Keratinocyte (primary cell): ENCODE data around the gene RAB8B. TPM values are rescaled to one million over a fixed set of nuclear protein-coding genes. Genes with fewer than 3 reads are reported as not detected.

Experiments used
- DNase-seq: peaks from one replicate; pipeline ENCODE4 v3.0.0-alpha.2; 2011; ENCODE audit warnings: low read depth, missing footprints, low spot score
- FAIRE-seq: peaks from 2 replicates; lab custom pipeline; 2011; peaks lifted over from hg19 to GRCh38; lab: Jason Lieb, UNC
- H2AFZ ChIP-seq: 2 replicates; pipeline ENCODE4 v1.6.0; 2012; ENCODE audit warnings: low read length, control low read depth, inconsistent platforms; ENCODE audit not compliant: control insufficient read depth
- H3K27ac ChIP-seq: 2 replicates; pipeline ENCODE4 v1.5.1; 2011; ENCODE audit warnings: low read length; ENCODE audit not compliant: control insufficient read depth, insufficient read depth
- H3K27me3 ChIP-seq: 3 replicates; pipeline ENCODE4 v1.6.0; 2011; ENCODE audit warnings: low read length; ENCODE audit not compliant: control insufficient read depth, insufficient read depth; ENCODE audit errors: extremely low read depth
- H3K36me3 ChIP-seq, 2 experiments: 2 replicates in 1 of 2; 3 replicates in 1 of 2; pipeline ENCODE4 v1.5.1; 2011; ENCODE audit warnings: low read length in 2 of 2, mild to moderate bottlenecking in 1 of 2; ENCODE audit not compliant: control insufficient read depth in 2 of 2, insufficient read depth in 2 of 2; ENCODE audit errors: extremely low read depth in 1 of 2
- H3K4me1 ChIP-seq: 3 replicates; pipeline ENCODE4 v1.5.1; 2011; ENCODE audit warnings: low read length; ENCODE audit not compliant: control insufficient read depth, insufficient read depth; ENCODE audit errors: extremely low read depth
- H3K4me2 ChIP-seq: 3 replicates; pipeline ENCODE4 v1.6.0; 2011; ENCODE audit warnings: low read depth, low read length; ENCODE audit not compliant: control insufficient read depth, insufficient read depth; ENCODE audit errors: extremely low read depth
- H3K4me3 ChIP-seq, 3 experiments: fragments of 200-600 bp in 1 of 3; sonication (generic) in 1 of 3; 2 replicates in 2 of 3; 3 replicates in 1 of 3; pipeline ENCODE4 v1.5.1; 2011 to 2016; ENCODE audit warnings: low read length in 3 of 3, mild to moderate bottlenecking in 3 of 3, control low read depth in 2 of 3, inconsistent platforms in 1 of 3, low read depth in 1 of 3, mixed read lengths in 1 of 3, mixed run types in 1 of 3, moderate library complexity in 1 of 3; ENCODE audit not compliant: control insufficient read depth in 2 of 3, insufficient read depth in 2 of 3; ENCODE audit errors: extremely low read depth in 1 of 3
- H3K79me2 ChIP-seq: 2 replicates; pipeline ENCODE4 v1.6.0; 2012; ENCODE audit warnings: low read length; ENCODE audit not compliant: control insufficient read depth, insufficient read depth
- H3K9ac ChIP-seq: 3 replicates; pipeline ENCODE4 v1.6.0; 2011; ENCODE audit warnings: low read length; ENCODE audit not compliant: control insufficient read depth, insufficient read depth; ENCODE audit errors: extremely low read depth
- H3K9me1 ChIP-seq: 3 replicates; pipeline ENCODE4 v1.6.0; 2011; ENCODE audit warnings: low read length; ENCODE audit not compliant: control insufficient read depth, insufficient read depth; ENCODE audit errors: extremely low read depth
- H3K9me3 ChIP-seq: 2 replicates; pipeline ENCODE4 v1.5.1; 2012; ENCODE audit warnings: low read depth, low read length; ENCODE audit not compliant: control insufficient read depth
- H4K20me1 ChIP-seq: 3 replicates; pipeline ENCODE4 v1.6.0; 2011; ENCODE audit warnings: low read length; ENCODE audit not compliant: control insufficient read depth, insufficient read depth; ENCODE audit errors: extremely low read depth
- EZH2 ChIP-seq: IDR thresholded peaks from one replicate; pipeline ENCODE4 v1.6.1; 2012; ENCODE audit warnings: inconsistent platforms, mild to moderate bottlenecking, low read length, moderate library complexity
- dilution Hi-C: fragments of 300-500 bp; cut with MboI; formaldehyde crosslinking; loops from one replicate; pipeline ENCODE4 v1.7.0; 2020; ENCODE audit warnings: low sequenced_read_pairs; ENCODE audit not compliant: extremely low pct_ligation_motif_present
- polyA plus RNA-seq, 5 experiments: library from polyadenylated mRNA; depleted of rRNA in 3 of 5; stranded (reverse) in 3 of 5; stranded (forward) in 1 of 5; unstranded in 1 of 5; fragments of >200 nt; gene quantifications; 1 replicate in 1 of 5; 2 replicates in 3 of 5; 3 replicates in 1 of 5; pipeline versions ENCODE4 v1.2.1 to v1.2.3, GENCODE V29; 2011 to 2012; ENCODE audit warnings: missing spikeins in 2 of 5, low read depth in 1 of 5, low replicate concordance in 1 of 5
- TF ChIP-seq, protein P1 (sequence below), 3 experiments: IDR thresholded peaks in 1 of 3; conservative IDR thresholded peaks in 1 of 3; optimal IDR thresholded peaks in 1 of 3; 2 replicates in 2 of 3; 3 replicates in 1 of 3; pipeline versions ENCODE3 to v1.5.1; 2011; ENCODE audit warnings: low read length in 3 of 3, mild to moderate bottlenecking in 3 of 3, moderate library complexity in 2 of 3, control low read depth in 1 of 3, inconsistent platforms in 1 of 3; ENCODE audit not compliant: insufficient read depth in 2 of 3; ENCODE audit errors: extremely low read depth in 1 of 3

The RAB8B gene
- polyA plus RNA-seq, 1 donor (not counting 4 experiments of a cell fraction or from before 2014, with no cell fraction given) = 31.2 TPM

DNA sequence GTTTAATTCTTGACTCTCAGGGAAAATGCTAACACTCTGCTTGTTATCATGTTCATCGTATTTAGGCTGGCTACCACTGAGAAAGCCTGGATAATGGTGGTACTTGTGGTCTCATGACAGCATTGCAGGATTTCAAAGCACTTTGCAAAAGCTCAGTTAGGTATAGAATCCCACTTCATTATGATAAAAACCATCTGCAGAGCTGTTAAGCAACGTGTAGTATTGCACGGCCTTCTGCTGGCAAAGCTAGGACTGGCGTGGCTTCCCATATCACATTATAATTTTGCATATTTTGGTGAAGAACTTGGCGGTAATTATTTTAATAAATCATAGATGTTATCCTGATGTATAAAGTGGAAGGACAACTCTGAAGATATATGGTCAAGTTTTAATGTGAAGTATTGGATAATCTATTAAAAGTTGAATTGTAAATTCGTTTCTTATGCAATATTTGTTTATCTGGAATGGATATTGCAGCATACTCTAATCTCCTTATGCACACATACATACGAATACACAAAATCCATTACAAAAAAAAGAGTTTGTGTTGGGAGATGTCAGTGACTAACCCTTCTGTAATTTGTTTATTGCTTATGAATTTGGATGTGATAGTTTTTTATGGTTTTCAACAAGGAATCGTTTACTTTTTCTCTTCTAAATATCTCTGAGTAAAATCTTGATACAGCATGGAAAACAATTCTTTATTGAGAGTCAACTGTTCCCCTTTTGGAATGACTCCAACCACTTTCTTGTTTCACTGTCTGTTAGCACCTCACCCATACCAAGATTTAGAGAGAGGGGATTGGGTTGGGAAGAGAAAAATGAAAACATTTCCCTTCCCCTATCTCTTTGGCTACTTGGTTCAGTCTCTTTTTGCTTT is 9.2 kb downstream of the RAB8B start:
- peaks cover 3% of the 10 kb centered on the region for H3K4me1 ChIP-seq
- TF ChIP-seq, protein P1, sequence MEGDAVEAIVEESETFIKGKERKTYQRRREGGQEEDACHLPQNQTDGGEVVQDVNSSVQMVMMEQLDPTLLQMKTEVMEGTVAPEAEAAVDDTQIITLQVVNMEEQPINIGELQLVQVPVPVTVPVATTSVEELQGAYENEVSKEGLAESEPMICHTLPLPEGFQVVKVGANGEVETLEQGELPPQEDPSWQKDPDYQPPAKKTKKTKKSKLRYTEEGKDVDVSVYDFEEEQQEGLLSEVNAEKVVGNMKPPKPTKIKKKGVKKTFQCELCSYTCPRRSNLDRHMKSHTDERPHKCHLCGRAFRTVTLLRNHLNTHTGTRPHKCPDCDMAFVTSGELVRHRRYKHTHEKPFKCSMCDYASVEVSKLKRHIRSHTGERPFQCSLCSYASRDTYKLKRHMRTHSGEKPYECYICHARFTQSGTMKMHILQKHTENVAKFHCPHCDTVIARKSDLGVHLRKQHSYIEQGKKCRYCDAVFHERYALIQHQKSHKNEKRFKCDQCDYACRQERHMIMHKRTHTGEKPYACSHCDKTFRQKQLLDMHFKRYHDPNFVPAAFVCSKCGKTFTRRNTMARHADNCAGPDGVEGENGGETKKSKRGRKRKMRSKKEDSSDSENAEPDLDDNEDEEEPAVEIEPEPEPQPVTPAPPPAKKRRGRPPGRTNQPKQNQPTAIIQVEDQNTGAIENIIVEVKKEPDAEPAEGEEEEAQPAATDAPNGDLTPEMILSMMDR (optimal IDR thresholded peaks at IDR 0.05 in 1 of 3, IDR thresholded peaks at IDR 0.05 in 1 of 3, conservative IDR thresholded peaks at IDR 0.05 in 1 of 3; ENCODE audit: extremely low read depth in 1 of 3, insufficient read depth in 2 of 3, low read length in 3 of 3) = no peak
- no peak for TF ChIP-seq EZH2
- no peaks in the 10 kb centered on the region for H3K9me3 ChIP-seq
- H3K4me3 ChIP-seq = no peak overlapping the region
- no peaks in the 10 kb centered on the region for H3K9me1 ChIP-seq
- H3K4me2 ChIP-seq = no peak overlapping the region
- H3K9ac ChIP-seq = no peak overlapping the region
- FAIRE-seq (no peak), DNase-seq (no peak)
- dilution Hi-C loops = no loop called here
- H2AFZ ChIP-seq = no peak overlapping the region
- peaks cover 44% of the 10 kb centered on the region for H3K79me2 ChIP-seq
- no peaks in the 10 kb centered on the region for H3K27me3 ChIP-seq
- H3K27ac ChIP-seq = no peak overlapping the region
- no peaks in the 10 kb centered on the region for H4K20me1 ChIP-seq
- peaks cover 0 to 1% of the 10 kb centered on the region in 2 experiments for H3K36me3 ChIP-seq

DNA sequence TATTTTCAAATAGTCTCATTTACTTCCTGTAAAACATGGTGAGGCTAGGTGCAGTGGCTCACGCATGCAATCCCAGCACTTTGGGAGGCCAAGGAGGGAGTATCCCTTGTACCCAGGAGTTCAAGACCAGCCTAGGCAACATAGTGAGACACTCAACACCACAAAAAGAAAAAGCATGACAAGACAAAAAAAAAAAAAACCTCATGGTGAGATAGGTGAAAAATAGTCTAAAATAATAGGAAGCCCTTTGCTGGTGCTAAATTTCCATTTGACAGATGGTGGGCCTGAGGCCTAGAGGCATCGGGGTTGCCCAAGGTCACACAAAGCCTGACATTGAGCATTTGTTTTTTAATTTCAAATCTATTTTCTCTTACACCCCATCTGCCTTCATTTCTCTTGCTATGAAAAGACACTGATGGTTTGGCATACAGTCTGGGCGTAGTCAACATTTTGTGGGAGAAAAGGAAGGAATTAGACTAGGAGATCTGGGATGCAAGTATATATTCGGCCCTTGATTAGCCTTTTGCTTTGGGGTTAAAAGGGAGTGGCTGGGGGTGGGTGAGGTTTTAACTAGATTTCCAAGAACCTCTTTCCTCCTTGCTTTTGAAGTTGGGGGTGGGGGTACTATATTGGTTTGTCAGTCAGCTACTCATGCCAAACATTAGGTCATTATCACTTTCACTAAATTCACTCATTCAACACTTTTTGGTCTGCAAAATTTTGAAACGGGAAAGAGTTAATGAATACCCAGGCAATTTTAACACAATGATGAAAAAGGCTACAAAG is 11.3 kb downstream of the RAB8B start:
- dilution Hi-C loops = no loop called here

More for the DNA sequence above, 11.3 kb downstream of the RAB8B start:
- H3K79me2 ChIP-seq = peaks cover 32% of the 10 kb centered on the region
- no peak overlapping the region for H3K9ac ChIP-seq
- no peak overlapping the region for H3K4me3 ChIP-seq
- peaks cover 3% of the 10 kb centered on the region for H3K4me1 ChIP-seq
- H3K4me2 ChIP-seq = no peak overlapping the region
- H2AFZ ChIP-seq = no peak overlapping the region
- no peaks in the 10 kb centered on the region for H3K9me3 ChIP-seq
- H4K20me1 ChIP-seq = no peaks in the 10 kb centered on the region
- DNase-seq = no peak
- no peak for FAIRE-seq
- no peak for TF ChIP-seq EZH2
- TF ChIP-seq, protein P1 (optimal IDR thresholded peaks at IDR 0.05 in 1 of 3, IDR thresholded peaks at IDR 0.05 in 1 of 3, conservative IDR thresholded peaks at IDR 0.05 in 1 of 3; ENCODE audit: extremely low read depth in 1 of 3, insufficient read depth in 2 of 3, low read length in 3 of 3) = no peak
- no peaks in the 10 kb centered on the region for H3K27me3 ChIP-seq
- peaks cover 0 to 1% of the 10 kb centered on the region in 2 experiments for H3K36me3 ChIP-seq
- no peak overlapping the region for H3K27ac ChIP-seq
- no peaks in the 10 kb centered on the region for H3K9me1 ChIP-seq
